Endodermal cell (in vitro differentiated cells): Measurements from ENCODE around the gene GBGT1. TPM values are rescaled to one million over a fixed set of nuclear protein-coding genes. Genes with fewer than 3 reads are reported as not detected.

Source experiments
- DNase-seq: peaks from one replicate; pipeline ENCODE4 v3.0.0-alpha.2; 2017
- H3K27ac ChIP-seq: 2 replicates; pipeline ENCODE4 v1.5.1; 2013; ENCODE audit warnings: mild to moderate bottlenecking, low read depth, low read length, moderate library complexity
- H3K27me3 ChIP-seq: 2 replicates; pipeline ENCODE4 v1.6.1; 2013; ENCODE audit warnings: mild to moderate bottlenecking, low read length, moderate library complexity; ENCODE audit not compliant: insufficient read depth, control insufficient read depth, poor library complexity, severe bottlenecking
- H3K36me3 ChIP-seq: 2 replicates; pipeline ENCODE4 v1.7.0; 2013; ENCODE audit warnings: mild to moderate bottlenecking, low read length, moderate library complexity; ENCODE audit not compliant: control insufficient read depth, insufficient read depth
- H3K4me1 ChIP-seq: one replicate; pipeline ENCODE4 v1.7.0; 2013; ENCODE audit warnings: low read length; ENCODE audit not compliant: control insufficient read depth, insufficient read depth
- H3K4me3 ChIP-seq: 2 replicates; pipeline ENCODE4 v1.5.1; 2013; ENCODE audit warnings: mild to moderate bottlenecking, low read length, moderate library complexity
- H3K9ac ChIP-seq: 2 replicates; pipeline ENCODE4 v1.6.1; 2013; ENCODE audit warnings: mild to moderate bottlenecking, low read length, moderate library complexity; ENCODE audit not compliant: poor library complexity, severe bottlenecking; ENCODE audit errors: extremely low read depth
- H3K9me3 ChIP-seq: 2 replicates; pipeline ENCODE4 v1.6.1; 2013; ENCODE audit warnings: mild to moderate bottlenecking, low read length, moderate library complexity; ENCODE audit not compliant: control insufficient read depth
- H3K27ac Mint-ChIP-seq: 2 replicates; pipeline ENCODE4 v1.8.0; 2020; ENCODE audit warnings: mixed read lengths
- H3K27me3 Mint-ChIP-seq: 2 replicates; pipeline ENCODE4 v1.8.0; 2021; ENCODE audit warnings: mild to moderate bottlenecking, mixed read lengths; ENCODE audit not compliant: insufficient read depth
- H3K36me3 Mint-ChIP-seq: 2 replicates; pipeline ENCODE4 v1.8.0; 2020; ENCODE audit warnings: low read depth, mixed read lengths
- H3K4me1 Mint-ChIP-seq: 2 replicates; pipeline ENCODE4 v1.8.0; 2020; ENCODE audit warnings: mixed read lengths
- H3K4me3 Mint-ChIP-seq: 2 replicates; pipeline ENCODE4 v1.8.0; 2020; ENCODE audit warnings: mild to moderate bottlenecking, moderate library complexity, mixed read lengths
- H3K9me3 Mint-ChIP-seq: 2 replicates; pipeline ENCODE4 v1.8.0; 2020; ENCODE audit warnings: mild to moderate bottlenecking, mixed read lengths
- CTCF ChIP-seq: fragments of 200-600 bp; sonication (generic); conservative IDR thresholded peaks from 2 replicates; pipeline ENCODE4 v1.5.0; 2021; ENCODE audit warnings: antibody characterized with exemption, mild to moderate bottlenecking
- WGBS, 2 experiments: methylation state at CpG; one replicate each; pipeline versions ENCODE4 v1.1.5 to v1.1.7; 2013; ENCODE audit warnings: missing lambda C conversion rate in 2 of 2, mixed read lengths in 1 of 2; ENCODE audit not compliant: insufficient coverage in 1 of 2, insufficient read length in 1 of 2; 5-methylcytosine and 5-hydroxymethylcytosine counted together
- total RNA-seq, 2 donors: library from RNA; stranded (reverse); fragmentation: NEBNext Ultra II Directional in 1 of 2; extraction: Animal tissue kit (Norgen Biotek cat#: 25700) in 1 of 2; gene quantifications; 2 replicates in 1 of 2; 3 replicates in 1 of 2; pipeline ENCODE4 v1.2.1, GENCODE V29; 2021

Gene GBGT1
- total RNA-seq, 2 donors from 2014 or later, result 28.2 to 29.1 TPM

DNA sequence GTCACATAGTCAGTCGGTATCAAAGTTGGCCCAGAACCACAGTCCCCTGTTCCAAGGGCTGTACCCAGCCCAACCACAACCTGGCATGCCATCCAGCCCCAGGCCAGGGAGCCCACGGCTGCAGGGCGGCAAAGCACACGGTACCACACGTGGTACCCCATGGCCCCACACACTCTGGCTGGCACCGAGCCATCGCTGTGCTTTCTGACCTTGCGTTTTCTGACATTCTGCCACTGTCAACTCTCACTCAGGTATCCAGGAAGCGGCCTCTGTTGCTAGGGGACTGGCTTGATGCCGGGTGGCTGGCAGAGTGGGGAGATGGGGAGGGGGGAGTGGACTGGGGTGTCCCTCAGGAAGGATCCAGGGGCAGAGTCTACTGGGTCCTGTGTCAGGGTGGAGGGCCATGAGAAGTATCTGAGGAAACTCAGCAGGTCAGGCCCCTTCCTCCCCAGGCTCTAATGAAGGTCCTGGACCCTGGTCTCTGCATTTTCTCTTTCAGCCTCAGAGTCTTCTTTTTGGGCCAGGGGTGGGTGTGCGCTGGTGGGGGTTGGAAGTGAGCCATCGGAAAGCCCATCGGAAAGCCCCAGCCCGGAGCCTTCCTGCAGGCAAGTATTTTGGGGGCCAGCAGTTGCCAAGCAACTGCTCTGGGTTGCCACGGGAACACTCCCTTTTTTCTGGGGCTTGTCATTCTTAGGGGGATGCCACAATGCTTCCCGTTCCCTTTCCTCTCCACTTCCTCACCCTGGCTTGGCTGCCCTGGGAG, 21.7 kb downstream of the GBGT1 start:
- Mint-ChIP-seq H3K27me3 (no peaks in the 10 kb centered on the region), H3K4me3 (no peak overlapping the region), H3K9me3 (no peaks in the 10 kb centered on the region), H3K27ac (no peak overlapping the region), H3K4me1 (peaks cover 10% of the 10 kb centered on the region), H3K36me3 (peaks cover under 1% of the 10 kb centered on the region)
- H3K36me3 ChIP-seq, result peaks cover 5% of the 10 kb centered on the region
- 93 to 95% methylated on average over 4 to 16 of the region's 16 CpGs for WGBS, 2 experiments
- H3K9ac ChIP-seq, result no peak overlapping the region
- peaks cover 9% of the 10 kb centered on the region for H3K4me1 ChIP-seq
- no peak for TF ChIP-seq CTCF
- H3K9me3 ChIP-seq, result no peaks in the 10 kb centered on the region
- H3K27me3 ChIP-seq, result no peaks in the 10 kb centered on the region
- H3K4me3 ChIP-seq, result no peak overlapping the region
- H3K27ac ChIP-seq, result no peak overlapping the region
- DNase-seq, result no peak

DNA sequence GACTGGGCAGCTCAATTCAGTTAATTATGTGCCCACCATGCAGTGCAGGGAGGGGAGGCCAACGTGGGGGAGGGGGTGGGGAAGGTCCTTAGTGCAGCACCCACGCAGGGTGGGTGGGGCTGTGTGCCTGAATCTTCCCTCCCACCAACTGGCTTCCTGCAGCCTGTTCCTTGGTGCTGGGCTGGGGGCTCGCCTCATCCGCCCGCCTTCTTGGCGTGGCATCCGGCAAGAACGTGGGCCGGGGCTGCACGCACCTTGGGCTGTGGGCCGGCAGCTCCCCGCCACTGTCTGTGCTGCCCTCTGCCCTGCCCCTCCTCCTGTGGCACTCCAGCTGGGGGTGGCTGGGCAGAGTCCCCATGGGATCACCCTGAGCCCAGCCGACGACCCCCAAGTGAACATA, 23.1 kb downstream of the GBGT1 start:
- H3K36me3 ChIP-seq, result no peaks in the 10 kb centered on the region
- Mint-ChIP-seq H3K9me3 (no peaks in the 10 kb centered on the region), H3K4me1 (peaks cover 9% of the 10 kb centered on the region), H3K4me3 (no peak overlapping the region), H3K27me3 (no peaks in the 10 kb centered on the region), H3K36me3 (no peaks in the 10 kb centered on the region), H3K27ac (no peak overlapping the region)
- H3K9ac ChIP-seq, result no peak overlapping the region
- peaks cover 9% of the 10 kb centered on the region for H3K4me1 ChIP-seq
- H3K9me3 ChIP-seq, result no peaks in the 10 kb centered on the region
- H3K4me3 ChIP-seq, result no peak overlapping the region
- H3K27ac ChIP-seq, result no peak overlapping the region
- TF ChIP-seq CTCF, result no peak
- DNase-seq, result no peak
- H3K27me3 ChIP-seq, result no peaks in the 10 kb centered on the region
- 86% methylated on average over 2 to 14 of the region's 14 CpGs for WGBS, 2 experiments

- H3K27ac Mint-ChIP-seq, result no peak overlapping the region
- H3K4me1 ChIP-seq, result peaks cover 9% of the 10 kb centered on the region
- no peak for DNase-seq
- H3K36me3 ChIP-seq, result no peaks in the 10 kb centered on the region
- H3K27me3 ChIP-seq, result no peaks in the 10 kb centered on the region
- no peak for TF ChIP-seq CTCF
- H3K4me3 ChIP-seq, result no peak overlapping the region
- no peak overlapping the region for H3K9ac ChIP-seq
- no peaks in the 10 kb centered on the region for H3K36me3 Mint-ChIP-seq
- no peaks in the 10 kb centered on the region for H3K27me3 Mint-ChIP-seq
- H3K4me3 Mint-ChIP-seq, result no peak overlapping the region
- 90% methylated on average over 4 of the region's 4 CpGs; no CpG with 5 or more reads in 1 of the 2 experiments for WGBS, 2 experiments
- H3K27ac ChIP-seq, result no peak overlapping the region
- H3K9me3 ChIP-seq, result no peaks in the 10 kb centered on the region
- H3K4me1 Mint-ChIP-seq, result peaks cover 9% of the 10 kb centered on the region
- no peaks in the 10 kb centered on the region for H3K9me3 Mint-ChIP-seq
Observed at GRCh38 chr9:133140174-133140505, 23.6 kb downstream of the GBGT1 start.
